C4-2B (cell line): ENCODE results near the gene ZNF678.

ENCODE experiments used
- H3K27ac ChIP-seq: fragments of 450-650 bp; 2 replicates; pipeline ENCODE4 v1.5.1; 2017
- CTCF ChIP-seq: fragments of 450-650 bp; conservative IDR thresholded peaks from 2 replicates; pipeline ENCODE4 v1.5.1; 2017; ENCODE audit warnings: mild to moderate bottlenecking
- ZFX ChIP-seq: fragments of 450-650 bp; IDR thresholded peaks from 2 replicates; pipeline ENCODE4 v1.6.1; 2017

Gene ZNF678

DNA sequence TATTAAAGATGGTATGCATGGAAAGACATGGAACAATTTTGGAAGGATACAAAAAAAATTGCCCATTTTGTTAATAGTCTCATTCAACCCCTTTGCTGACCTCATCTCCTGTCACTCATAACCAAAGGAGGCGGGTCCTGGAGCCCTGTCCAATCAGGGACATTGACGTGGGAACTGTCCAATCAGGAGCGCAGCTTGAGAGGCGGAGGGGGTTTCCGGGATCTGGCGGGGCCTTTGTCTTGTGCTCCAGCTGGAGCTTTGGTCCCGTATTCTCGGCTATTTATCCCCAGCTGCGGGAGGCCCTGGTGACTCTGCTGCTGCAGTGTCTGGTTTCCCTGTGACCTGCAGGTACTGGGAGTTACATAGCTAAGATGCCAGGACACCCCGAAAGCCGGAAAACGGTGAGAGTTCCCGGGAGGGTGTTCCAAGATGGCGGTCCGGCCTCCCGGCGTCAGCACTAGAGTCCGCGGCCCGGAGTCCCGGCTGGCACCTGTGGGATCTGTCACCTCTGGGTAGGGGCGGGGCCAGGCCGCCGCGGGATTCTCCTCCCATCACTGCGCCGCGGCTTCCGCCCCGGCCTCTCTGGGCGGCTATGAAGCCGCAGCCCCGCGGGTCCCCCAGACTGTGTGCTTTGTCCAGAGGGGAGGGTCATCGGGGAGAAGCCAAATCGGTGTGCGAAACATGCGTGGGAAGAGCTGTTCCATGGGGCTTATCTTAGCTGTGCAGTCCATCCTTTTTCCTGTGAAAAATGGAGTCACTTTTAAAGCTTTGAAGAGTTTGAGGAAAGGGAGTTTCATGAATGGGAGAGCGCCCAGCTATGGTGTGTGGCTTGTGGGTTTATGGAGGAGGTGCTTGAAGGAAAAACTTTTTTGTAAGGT, at the start of gene ZNF678:
Gene ZNF678 (plus strand): TSS at position 233 of the 878 bp plus-strand sequence. CDS start 87,436 bp downstream, outside the sequence.
- no peak for TF ChIP-seq CTCF
- peak; percentile 58; the same call in 1 of the 2 replicates for TF ChIP-seq ZFX
- peak within 1 kb of the TSS; percentile 70 for H3K27ac ChIP-seq

DNA sequence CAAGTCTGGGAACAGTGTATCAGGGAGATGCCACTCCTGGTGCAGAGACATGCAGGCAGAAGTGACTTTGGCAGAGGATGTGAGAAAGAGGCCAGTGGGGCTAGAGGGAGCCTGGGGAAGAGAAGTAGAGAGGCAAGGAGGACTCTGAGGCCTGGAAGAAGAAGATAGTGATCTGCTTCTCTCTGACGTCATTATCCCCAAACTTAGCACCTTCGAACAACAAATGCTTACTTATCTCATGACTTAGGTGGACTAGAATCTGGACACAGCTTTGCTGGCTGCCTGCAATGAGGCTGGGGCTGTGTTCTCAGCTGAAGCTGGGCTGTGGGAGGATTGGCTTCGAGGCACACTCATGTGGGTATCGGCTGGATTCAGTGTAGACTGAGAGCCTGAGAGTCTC, 44.5 kb upstream of the ZNF678 start:
- TF ChIP-seq CTCF (no peak), ZFX (no peak)
- H3K27ac ChIP-seq: no peak overlapping the region

- TF ChIP-seq CTCF (no peak), ZFX (no peak)
- H3K27ac ChIP-seq: no peak overlapping the region
These were observed 41.6 kb upstream of the ZNF678 start for GRCh38 chr1:227521782-227522181.

- no peak overlapping the region for H3K27ac ChIP-seq
- TF ChIP-seq CTCF: no peak
These were observed 36.8 kb upstream of the ZNF678 start for GRCh38 chr1:227526524-227526923.

- TF ChIP-seq ZFX (no peak), CTCF (no peak)
- H3K27ac ChIP-seq: peak overlapping the region; percentile 5; the same call in 1 of the 2 replicates
These were observed 31.2 kb upstream of the ZNF678 start for GRCh38 chr1:227532019-227532619.

- H3K27ac ChIP-seq: no peak overlapping the region
- no peak for TF ChIP-seq ZFX
- no peak for TF ChIP-seq CTCF
These were observed 22.9 kb upstream of the ZNF678 start for GRCh38 chr1:227540170-227541098.
